GM18909 (cell line): ENCODE measurements around the gene SLC24A3.

Experiments
- ATAC-seq: cut with Tn5 transposase; IDR thresholded peaks from one replicate; pipeline ENCODE4 v1.9.1; 2021; ENCODE audit warnings: mild to moderate bottlenecking; ENCODE audit not compliant: unreplicated experiment, poor library complexity

SLC24A3 gene

GRCh38 chr20:19713822-19714578, 501.6 kb downstream of the SLC24A3 start:
- ATAC-seq: no peak

- ATAC-seq: no peak
These were observed 502.1 kb downstream of the SLC24A3 start for GRCh38 chr20:19714579-19714840.

- ATAC-seq: no peak
These were observed 503.5 kb downstream of the SLC24A3 start for GRCh38 chr20:19715986-19716385.

- ATAC-seq: no peak
These were observed 506.4 kb downstream of the SLC24A3 start for GRCh38 chr20:19718880-19719279.

DNA sequence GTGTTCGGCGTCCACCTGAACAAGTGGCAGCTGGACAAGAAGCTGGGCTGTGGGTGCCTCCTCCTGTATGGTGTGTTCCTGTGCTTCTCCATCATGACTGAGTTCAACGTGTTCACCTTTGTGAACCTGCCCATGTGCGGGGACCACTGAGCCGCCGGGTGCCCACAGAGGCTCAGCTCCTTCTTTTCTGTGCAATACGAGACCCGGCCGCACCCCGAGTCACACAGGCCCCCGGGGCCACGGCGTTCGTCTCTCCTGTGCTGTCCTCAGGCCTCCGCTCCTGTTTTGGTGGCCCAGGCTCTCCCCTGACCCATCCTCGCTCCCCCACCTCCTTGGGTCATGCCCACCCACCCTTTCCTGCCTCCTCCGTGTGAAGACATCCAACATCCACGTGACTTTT, 508.5 kb downstream of the SLC24A3 start:
- no peak for ATAC-seq

- ATAC-seq: no peak
These were observed 510.6 kb downstream of the SLC24A3 start for GRCh38 chr20:19723051-19723450.

- ATAC-seq: no peak
These were observed 511.5 kb downstream of the SLC24A3 start for GRCh38 chr20:19723813-19724430.

GRCh38 chr20:19725373-19725772, 512.9 kb downstream of the SLC24A3 start:
- ATAC-seq: no peak

- no peak for ATAC-seq
These were observed 513.5 kb downstream of the SLC24A3 start for GRCh38 chr20:19725814-19726525.

GRCh38 chr20:19727251-19727847, 514.9 kb downstream of the SLC24A3 start:
- no peak for ATAC-seq

- ATAC-seq: no peak
These were observed 517.2 kb downstream of the SLC24A3 start for GRCh38 chr20:19729672-19730071.

DNA sequence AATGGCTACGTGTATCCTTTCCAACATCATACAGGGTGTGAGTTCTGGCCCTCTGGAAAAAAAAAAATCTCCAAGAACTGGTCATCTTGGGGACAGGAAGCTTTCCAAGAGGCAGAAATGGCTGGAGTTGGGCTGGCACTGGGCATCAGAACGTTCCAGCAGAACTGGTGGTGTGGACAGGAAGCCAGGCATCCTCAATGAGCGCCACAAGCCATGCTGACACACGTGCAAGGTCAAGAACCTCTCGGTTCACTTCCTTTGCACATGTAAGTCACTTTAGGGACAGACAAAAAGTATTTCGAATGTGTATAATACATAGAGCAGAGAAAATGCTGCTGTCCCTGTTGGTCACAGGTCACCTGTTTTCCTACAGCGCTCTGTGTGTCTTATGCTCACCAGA, 518.3 kb downstream of the SLC24A3 start:
- ATAC-seq: no peak

DNA sequence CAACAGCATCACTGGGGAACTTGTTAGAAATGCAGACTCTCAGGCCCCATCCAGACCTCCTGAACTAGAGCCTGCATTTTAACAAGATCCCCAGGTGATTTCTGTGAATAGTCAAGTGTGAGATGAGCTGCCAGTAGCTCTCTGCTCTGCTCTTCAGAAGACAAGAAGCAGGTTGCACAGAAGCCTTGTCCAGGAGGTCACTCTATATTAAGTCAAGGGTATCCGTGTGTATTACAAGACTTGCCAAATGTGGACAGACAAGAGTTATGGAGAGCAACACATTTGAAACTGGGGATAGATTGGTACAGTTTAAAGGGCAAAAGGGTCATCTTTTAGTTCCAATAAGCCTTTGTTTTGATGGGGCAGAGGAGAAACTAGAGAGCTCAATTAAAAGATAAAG, 522.4 kb downstream of the SLC24A3 start:
- no peak for ATAC-seq

- ATAC-seq: no peak
These were observed 523.0 kb downstream of the SLC24A3 start for GRCh38 chr20:19735446-19735845.

DNA sequence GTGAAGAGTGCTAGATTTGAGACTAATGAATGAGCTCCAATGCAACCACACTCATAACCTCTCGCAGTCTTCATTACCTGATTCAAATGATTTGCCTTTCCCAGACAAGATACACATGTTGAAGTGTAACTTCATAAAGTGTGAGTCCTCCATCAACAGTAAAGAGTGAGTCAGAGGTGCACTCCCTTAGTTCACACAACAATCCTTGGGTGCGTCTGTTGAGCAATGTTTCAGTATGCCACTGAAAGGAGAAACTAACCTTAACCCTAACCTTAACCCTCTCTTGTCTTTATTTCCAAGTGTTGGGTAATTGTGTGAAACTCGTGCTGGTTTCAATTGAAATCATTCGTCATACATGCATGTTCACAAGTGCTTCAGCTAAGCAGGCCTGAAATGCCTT, 524.6 kb downstream of the SLC24A3 start:
- ATAC-seq: no peak

DNA sequence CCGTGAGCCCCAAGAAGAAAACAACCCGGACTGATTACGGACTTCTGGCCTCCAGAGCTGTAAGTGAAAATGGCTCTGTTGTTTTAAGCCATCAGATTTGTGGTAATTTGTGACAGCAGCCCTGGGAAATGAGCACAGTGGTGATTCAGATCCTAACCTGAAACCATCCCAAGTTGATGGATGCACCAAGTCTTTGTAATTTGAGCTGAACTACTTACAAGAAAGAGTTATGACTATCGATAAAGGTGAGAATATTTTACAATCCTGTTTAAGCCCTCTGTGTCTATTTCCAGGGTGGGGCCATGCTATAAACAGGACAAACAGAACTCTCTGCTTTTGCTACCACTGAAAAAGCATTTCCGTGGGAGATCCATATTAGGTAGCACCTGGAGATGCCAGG, 526.5 kb downstream of the SLC24A3 start:
- no peak for ATAC-seq

- no peak for ATAC-seq
These were observed 526.9 kb downstream of the SLC24A3 start for GRCh38 chr20:19739351-19739750.

GRCh38 chr20:19740512-19740911, 528.1 kb downstream of the SLC24A3 start:
- no peak for ATAC-seq

- ATAC-seq: no peak
These were observed 529.5 kb downstream of the SLC24A3 start for GRCh38 chr20:19741924-19742323.

DNA sequence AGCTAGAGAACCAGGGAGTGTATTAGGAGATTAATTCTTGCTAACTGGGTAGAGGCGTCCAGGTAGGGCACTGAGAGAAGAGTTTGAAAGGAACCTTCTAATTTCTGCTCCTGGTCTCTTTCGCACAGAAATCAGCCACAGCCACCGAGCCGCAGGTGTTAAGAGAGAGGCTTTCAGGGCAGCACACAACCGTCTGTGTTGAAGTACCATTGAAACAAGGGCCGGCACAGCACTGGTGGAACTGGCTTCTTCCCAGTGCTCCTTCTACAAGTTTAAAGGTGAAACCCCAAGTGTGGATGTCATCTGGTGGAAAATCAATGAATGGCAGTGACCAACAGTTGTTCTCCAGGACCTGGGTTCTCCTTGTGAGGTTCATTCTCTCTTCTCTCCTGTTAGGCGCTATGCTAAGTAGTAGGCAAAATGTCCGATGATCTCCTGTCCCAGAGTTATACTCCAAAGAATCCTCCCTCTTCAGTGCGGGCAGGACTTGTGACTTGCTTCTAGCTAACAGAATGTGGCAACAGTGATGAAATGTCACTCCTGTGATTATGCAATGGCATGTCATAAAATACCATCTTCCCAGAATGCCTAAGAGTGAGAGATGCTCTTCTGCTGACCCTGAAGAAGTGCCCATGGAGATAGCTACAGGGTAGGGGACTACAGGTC, 530.7 kb downstream of the SLC24A3 start:
- no peak for ATAC-seq

DNA sequence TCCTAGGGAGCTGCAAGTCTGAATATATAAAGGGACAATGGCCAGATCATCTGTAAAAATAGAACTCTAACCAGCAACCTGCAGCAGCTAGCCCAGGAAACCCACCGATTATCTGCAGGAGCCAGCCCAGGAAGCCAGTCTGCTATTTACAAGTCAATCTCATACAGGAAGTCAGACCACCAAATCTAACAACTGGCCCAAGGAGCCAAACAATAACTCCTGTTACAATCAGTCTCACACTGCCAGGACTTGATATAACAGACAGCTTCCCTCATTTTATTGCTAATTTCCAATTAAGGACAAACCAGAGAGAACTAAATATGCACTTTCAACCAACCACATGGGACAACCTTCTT, 531.2 kb downstream of the SLC24A3 start:
- ATAC-seq: no peak
